Stimulated activated CD8-positive, alpha-beta memory T cell treated with anti-CD3 and anti-CD28 coated beads, Interleukin-4, amount 100 ng/mL, for 1 hour (primary cell): ENCODE results near the gene ACAA1.

ENCODE experiments used
- DNase-seq, 2 donors: peaks; one replicate each; pipeline ENCODE4 v3.0.0-alpha.2; 2020; ENCODE audit warnings: low read depth in 2 of 2, low spot score in 1 of 2

Gene ACAA1

DNA sequence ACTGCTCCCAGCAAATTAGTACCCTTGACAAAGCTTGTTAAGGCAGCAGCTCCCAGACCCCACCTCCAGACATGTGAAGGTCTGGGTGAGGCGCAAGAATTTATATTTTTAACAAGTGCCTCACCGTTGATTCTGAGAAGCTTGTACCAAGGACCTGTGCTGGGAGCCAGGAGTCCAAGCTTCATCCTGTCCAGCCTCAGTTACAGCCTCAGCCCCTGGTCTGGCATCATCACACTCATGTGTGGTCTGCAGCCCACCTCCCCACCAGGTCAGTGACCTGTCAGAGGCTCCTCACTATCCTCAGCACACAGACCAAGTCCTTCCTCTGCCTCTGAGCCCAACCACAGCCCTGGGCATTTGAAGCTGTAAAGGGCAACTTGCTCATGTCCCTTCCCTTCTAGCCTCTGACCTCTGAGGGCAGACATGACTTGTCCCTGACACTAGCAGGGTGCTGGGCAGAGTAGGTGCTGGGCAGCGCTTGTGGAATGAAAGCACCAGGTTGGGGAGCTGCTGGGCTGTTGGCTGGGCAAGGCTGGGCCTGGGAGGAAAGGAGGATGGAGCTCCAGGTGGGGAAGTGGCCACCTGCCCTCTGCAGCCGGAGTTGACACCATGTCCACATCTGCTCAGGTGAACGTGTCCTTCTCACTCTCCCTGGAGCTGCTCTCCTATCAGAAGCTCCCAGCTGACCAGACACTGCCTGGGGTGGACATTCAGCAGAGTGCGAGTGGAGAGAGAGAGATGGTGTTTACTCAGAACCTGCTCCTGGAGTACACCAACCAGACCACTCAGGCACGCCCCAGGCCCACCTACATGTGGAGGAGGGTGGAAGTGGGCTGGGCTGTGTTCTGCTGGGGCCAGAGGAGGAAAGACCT is 16.9 kb downstream of the ACAA1 start:
- no peak for DNase-seq

GRCh38 chr3:38119248-38119544 is 17.7 kb downstream of the ACAA1 start:
- DNase-seq, result no peak

DNA sequence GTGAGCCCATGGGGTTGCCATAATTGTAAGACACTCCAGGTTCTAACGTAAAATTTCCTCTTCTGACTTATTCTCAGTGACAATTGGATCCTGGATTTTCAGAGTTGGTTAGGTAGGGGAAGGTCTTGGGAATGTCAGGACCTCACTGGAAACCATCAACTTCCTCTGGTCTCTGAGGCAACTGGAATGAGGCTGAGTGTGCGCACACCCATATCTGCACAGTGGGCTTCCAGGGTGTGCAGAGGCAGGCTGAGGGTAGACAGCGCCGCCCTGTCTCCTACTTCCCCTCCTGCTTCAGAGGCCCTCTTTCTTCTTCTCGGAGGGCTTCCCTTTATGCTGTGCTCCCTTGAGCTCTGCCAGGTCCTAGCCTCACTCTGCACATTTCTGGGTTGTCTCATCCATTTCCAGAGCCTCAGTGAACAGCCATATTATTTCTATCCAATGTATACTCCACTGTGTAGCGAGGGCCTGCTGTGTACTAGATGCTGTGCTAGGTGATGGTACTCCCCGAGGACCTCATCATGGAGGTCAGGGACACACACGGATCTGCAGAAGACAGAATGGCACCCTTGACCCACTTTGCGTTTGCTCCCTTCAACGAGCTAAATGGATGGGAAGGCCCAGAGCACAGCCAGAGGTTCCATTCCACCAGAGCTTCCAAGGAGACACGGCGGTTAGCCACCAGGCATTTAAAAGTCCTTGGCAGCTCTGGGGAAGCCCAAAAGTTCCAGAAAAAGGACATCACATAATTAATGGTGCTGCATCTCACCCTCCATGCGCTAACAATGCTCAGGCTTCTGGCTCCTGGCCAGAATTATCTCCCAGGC is 18.3 kb downstream of the ACAA1 start:
- DNase-seq, result no peak

- DNase-seq, result peak in 1 of 2 donors; percentile 48
Observed at GRCh38 chr3:38117748-38118420, 19.0 kb downstream of the ACAA1 start.

GRCh38 chr3:38117163-38117716 is 19.7 kb downstream of the ACAA1 start:
- no peak for DNase-seq

DNA sequence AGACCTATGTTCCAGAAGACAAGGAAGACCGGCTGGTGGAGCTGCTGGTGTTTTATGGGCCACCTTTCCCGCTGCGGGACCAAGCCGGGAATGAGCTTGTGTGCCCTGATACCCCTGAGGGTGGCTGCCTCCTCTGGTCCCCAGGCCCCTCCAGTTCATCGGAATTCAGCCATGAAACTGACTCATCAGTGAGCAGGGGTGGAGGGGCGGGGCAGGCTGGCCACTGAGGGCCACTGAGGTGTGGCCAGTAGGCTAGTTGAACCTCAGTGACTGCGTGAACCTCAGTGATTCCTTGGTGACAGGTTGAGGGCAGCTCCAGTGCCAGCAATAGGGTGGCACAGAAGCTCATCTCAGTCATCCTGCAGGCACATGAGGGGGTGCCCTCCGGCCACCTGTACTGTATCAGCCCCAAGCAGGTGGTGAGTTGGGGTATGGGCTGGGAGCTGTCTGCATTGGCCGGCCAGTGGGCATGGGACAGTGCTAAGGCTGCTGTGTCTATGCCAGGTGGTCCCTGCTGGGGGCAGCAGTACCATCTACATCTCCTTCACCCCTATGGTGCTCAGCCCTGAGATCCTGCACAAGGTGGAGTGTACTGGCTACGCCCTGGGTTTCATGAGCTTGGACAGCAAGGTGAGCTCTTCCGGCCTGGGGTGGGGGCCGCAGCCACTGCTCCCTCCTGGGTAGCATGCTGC is 20.3 kb downstream of the ACAA1 start:
- DNase-seq, result no peak

DNA sequence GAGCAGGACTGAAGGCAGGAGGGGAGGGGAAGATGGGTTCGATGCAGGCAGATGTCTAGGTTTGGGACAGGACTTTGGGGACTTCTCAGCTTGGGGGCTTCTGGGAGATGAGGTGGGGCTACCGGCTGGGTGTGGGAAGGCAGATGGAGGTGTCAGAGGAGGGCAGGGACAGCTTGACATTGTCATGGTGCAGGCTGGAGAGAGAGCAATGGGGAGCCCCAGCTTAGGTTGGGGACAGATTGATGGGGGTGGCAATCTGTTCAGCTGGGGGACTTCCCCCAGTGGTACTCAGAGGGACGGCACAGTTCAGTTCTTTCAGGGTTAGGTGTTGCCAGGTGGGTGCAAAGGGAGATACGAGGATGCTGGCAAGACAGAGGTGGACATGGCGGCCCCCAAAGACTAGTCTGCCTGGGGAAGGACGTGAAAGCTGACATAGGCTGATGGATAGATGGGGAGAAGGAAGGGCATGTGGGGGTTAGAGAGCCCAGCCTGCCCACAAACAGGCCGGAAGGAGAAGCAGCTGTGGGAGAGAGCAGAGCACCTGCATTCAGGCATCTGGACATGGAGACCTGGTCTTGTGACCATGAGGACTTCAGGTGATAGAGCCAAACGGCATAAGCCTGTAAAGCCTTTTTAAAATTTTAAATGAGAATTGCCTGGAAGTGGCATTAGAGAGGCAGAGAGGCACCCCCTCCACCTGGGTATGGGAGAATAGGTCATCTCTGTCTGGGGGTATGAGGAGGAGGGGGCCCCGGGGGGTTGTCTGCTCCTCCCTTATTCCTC is 21.1 kb downstream of the ACAA1 start:
- DNase-seq, result no peak

DNA sequence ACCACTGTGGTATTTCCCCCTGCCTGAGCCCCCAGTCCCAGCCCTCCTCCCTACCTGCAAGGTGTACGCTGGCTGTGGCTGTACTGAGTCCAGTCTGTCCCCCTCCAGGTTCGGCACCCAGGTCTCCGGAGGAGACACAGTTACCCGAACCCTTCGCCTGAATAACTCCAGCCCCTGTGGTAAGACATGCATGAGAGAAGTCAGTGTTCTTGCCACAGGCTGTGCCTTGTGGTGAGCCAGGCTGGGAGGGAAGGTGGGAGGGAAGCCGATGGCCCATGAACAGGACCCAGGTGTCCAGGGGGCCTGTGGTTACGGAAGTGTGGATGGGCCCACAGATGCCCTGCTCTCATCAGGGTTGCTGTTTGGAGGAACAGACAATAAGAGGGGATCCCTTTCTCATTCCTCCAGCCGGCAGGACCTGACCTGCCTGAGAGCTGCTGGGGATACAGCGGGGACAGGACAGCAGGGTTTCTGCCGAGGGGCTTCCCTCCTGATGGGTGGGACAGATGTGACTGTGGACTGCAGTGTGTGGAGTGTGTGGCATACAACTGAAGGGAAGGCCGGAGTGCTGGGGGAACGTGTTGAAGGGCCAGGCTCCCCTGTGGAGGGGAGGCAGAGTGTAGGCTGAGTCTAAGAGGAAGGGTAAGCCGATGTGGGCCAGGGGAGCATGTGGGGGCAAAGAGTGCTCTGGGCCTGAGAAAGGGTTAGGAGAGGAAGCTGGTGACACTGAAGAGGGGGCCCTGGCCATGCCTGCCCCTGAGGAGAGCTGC is 21.9 kb downstream of the ACAA1 start:
- DNase-seq, result no peak

GRCh38 chr3:38114052-38114874 is 22.7 kb downstream of the ACAA1 start:
- no peak for DNase-seq

DNA sequence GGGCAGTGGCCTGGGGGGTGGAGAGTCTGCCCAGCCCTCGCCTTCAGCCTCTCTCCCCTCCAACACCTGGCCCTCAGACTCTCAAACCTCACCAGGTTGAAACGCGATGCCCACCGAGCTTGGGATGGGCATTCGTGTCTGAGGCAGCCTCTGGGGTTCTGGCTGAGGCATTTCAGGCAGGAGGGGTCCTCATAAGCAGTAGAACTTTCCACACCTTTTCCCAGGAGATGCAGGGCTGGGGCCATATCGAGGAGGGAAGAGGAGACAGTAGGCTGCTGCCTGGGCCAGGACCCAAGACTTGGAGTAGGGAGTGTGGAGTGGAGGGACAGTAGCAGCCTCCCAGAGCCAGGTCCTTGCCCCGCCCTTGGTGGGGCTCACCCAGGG is 24.6 kb downstream of the ACAA1 start:
- DNase-seq, result no peak

DNA sequence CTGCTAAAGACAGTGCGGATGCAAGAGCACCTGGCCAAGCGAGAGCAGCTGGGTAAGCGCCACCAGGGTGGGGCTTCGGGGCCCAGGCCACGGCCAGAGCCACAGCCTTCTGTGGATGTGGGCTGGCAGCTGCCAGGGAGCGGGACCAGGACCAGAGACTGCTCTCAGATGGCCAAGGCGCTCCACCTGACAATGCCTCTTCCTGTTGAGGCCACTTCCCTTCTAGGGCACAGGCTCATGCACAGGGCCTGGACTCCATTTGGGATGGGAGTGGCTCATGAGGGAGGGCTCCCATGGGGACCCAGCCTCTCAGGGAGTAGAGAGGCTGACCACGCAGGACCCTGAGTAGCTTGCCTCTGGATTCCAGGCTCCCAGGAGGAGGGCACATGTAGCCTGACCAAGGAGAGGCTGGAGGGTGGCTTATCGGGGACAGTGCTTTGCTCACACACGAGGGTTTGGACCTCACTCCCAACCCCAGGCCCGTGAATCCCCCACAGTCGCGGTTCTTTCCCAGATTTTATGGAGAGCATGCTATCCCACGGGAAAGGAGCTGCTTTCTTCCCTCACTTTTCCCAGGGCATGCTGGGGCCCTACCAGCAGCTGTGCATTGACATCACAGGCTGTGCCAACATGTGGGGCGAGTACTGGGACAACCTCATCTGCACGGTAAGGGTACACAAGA is 25.1 kb downstream of the ACAA1 start:
- DNase-seq, result no peak

GRCh38 chr3:38111201-38111600 is 25.7 kb downstream of the ACAA1 start:
- no peak for DNase-seq

DNA sequence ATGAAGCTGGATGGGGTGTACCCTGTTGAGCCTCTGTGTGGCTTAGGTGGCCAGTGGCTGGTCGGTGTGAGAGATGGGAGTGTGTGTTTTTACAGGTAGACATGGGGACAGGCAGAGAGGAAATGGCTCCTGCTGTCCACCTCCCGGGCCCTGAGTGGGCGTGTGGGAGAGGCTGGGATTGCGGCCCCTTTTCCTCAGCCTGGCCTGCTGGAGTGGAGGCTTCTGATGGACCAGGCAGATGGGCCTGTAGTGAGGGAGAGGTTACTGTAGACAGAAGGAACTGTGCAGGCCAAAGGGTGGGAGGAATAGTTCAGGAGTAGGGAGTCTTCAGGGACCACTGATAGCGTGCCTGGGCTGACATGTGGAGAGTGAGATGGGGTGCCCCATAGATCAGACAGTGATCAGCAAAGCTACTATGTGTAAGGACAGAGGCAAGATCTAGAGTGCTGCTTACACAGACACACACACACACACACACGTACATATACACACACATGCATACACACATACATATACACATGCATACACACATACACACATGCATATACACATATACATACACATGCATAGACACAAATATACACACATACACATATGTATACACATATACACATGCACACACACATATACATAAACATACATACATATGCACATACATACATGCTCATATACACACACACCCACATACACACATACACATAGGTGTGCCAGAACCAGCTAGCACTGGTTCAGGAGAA is 26.4 kb downstream of the ACAA1 start:
- no peak for DNase-seq

DNA sequence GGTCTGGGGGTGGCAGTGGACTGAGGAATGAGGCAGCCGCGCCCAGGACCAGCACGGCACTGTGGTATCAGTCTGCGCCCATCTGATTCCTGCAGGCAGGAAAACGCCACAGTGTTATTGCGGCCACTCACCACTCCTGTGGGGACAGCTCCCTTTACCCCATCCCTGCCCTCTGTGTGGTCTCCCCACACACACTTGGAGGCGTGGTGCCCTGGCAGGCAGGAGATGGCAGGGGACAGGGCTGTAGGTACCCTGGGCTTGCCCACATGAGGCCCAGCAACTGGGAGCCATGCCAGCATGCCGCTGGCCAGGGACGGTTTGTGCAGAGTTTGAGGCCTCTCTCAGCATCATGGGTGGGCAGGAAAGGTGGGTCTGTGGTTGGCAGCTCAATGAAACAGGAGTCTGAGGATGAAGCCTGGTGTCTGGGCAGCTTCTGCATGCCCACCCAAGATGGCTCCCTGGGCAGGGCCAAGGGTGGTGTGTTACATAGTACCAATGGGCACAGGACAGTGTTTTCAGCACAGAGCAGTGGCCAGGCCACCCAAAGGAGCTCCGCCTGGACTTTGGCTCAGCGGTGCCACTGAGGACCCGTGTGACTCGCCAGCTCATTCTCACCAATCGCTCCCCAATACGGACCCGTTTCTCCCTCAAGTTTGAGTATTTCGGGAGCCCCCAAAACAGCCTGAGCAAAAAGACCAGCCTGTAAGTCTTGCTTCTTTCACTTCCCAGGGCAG is 27.2 kb downstream of the ACAA1 start:
- DNase-seq, result no peak

GRCh38 chr3:38108649-38109579 is 28.0 kb downstream of the ACAA1 start:
- DNase-seq, result no peak
